HCEC 1CT (cell line): ENCODE data around the gene GGTLC3.
A peak's percentile ranks its signal among the peaks of the same experiment; 100 is the strongest.
"Not testable (repeated sequence)": the region's sequence is repeated elsewhere in the genome, so short reads cannot be mapped to it uniquely, and the experiment has no call there.

Experiments
- DNase-seq: peaks from one replicate; pipeline ENCODE4 v3.0.0-alpha.2; 2017

Gene GGTLC3

GRCh38 chr22:18518061-18518460 lies at the start of gene GGTLC3:
Gene GGTLC3 (minus strand): TSS chr22:18518161. CDS start chr22:18517897, 264 bp downstream.
- DNase-seq = not testable (repeated sequence)

- DNase-seq = not testable (repeated sequence)
Observed at GRCh38 chr22:18560099-18560974, 42.4 kb upstream of the GGTLC3 start.

- DNase-seq = not testable (repeated sequence)
Observed at GRCh38 chr22:18558939-18559338, 41.0 kb upstream of the GGTLC3 start.

GRCh38 chr22:18558516-18558915 lies 40.6 kb upstream of the GGTLC3 start:
- DNase-seq = not testable (repeated sequence)

GRCh38 chr22:18554280-18555256 lies 36.6 kb upstream of the GGTLC3 start:
- not testable (repeated sequence) for DNase-seq

GRCh38 chr22:18552839-18553597 lies 35.1 kb upstream of the GGTLC3 start:
- DNase-seq = not testable (repeated sequence)

GRCh38 chr22:18551046-18551445 lies 33.1 kb upstream of the GGTLC3 start:
- DNase-seq = not testable (repeated sequence)

GRCh38 chr22:18549458-18550179 lies 31.7 kb upstream of the GGTLC3 start:
- not testable (repeated sequence) for DNase-seq

- not testable (repeated sequence) for DNase-seq
Observed at GRCh38 chr22:18544615-18545014, 26.7 kb upstream of the GGTLC3 start.

GRCh38 chr22:18543400-18543799 lies 25.4 kb upstream of the GGTLC3 start:
- DNase-seq = not testable (repeated sequence)

GRCh38 chr22:18539994-18540393 lies 22.0 kb upstream of the GGTLC3 start:
- DNase-seq = not testable (repeated sequence)

GRCh38 chr22:18534315-18534714 lies 16.4 kb upstream of the GGTLC3 start:
- DNase-seq = not testable (repeated sequence)

GRCh38 chr22:18533633-18534032 lies 15.7 kb upstream of the GGTLC3 start:
- DNase-seq = not testable (repeated sequence)

GRCh38 chr22:18529416-18530145 lies 11.6 kb upstream of the GGTLC3 start:
- not testable (repeated sequence) for DNase-seq

GRCh38 chr22:18528597-18529415 lies 10.8 kb upstream of the GGTLC3 start:
- DNase-seq = peak; percentile 84

GRCh38 chr22:18527752-18528596 lies 10.0 kb upstream of the GGTLC3 start, which contains the start of gene TMEM191B:
Gene TMEM191B (plus strand): TSS chr22:18527802. CDS start chr22:18527981, 179 bp downstream.
- not testable (repeated sequence) for DNase-seq

- DNase-seq = not testable (repeated sequence)
Observed at GRCh38 chr22:18523328-18523727, 5.4 kb upstream of the GGTLC3 start.

GRCh38 chr22:18522762-18523161 lies 4.8 kb upstream of the GGTLC3 start:
- DNase-seq = not testable (repeated sequence)

GRCh38 chr22:18513454-18513853 lies 4.5 kb downstream of the GGTLC3 start:
- not testable (repeated sequence) for DNase-seq
